Activated T-helper 17 cell treated with anti-CD3 and anti-CD28 coated beads, Interleukin-2, amount 50 U/mL, for 72 hours (primary cell): ENCODE data around the gene SCAMP5. TPM values are rescaled to one million over a fixed set of nuclear protein-coding genes. Genes with fewer than 3 reads are reported as not detected.

Source experiments
- ATAC-seq: fragments of 150-1000 bp; cut with Tn5 transposase; replicated peaks from 2 replicates; pipeline ENCODE4 v1.10.0; 2021; ENCODE audit warnings: mild to moderate bottlenecking, moderate library complexity
- H3K27ac Mint-ChIP-seq: one replicate; pipeline ENCODE4 v1.8.0; 2022; ENCODE audit warnings: mixed read lengths
- H3K27me3 Mint-ChIP-seq: one replicate; pipeline ENCODE4 v1.8.0; 2022; ENCODE audit warnings: mixed read lengths
- H3K36me3 Mint-ChIP-seq: one replicate; pipeline ENCODE4 v1.8.0; 2022; ENCODE audit warnings: low read depth, mild to moderate bottlenecking, mixed read lengths
- H3K4me1 Mint-ChIP-seq: one replicate; pipeline ENCODE4 v1.8.0; 2022; ENCODE audit warnings: mixed read lengths
- H3K4me3 Mint-ChIP-seq: one replicate; pipeline ENCODE4 v1.8.0; 2022; ENCODE audit warnings: mild to moderate bottlenecking, mixed read lengths
- H3K9me3 Mint-ChIP-seq: one replicate; pipeline ENCODE4 v1.8.0; 2022; ENCODE audit warnings: mixed read lengths
- total RNA-seq, 2 donors: library from RNA; stranded (reverse); gene quantifications; one replicate each; pipeline ENCODE4 v1.2.3, GENCODE V29; 2022

Gene SCAMP5
- total RNA-seq, 2 donors from 2014 or later = 5.1 to 5.3 TPM

GRCh38 chr15:74960995-74961588, 34.3 kb upstream of the SCAMP5 start:
- peak; percentile 72 for ATAC-seq
- H3K27me3 Mint-ChIP-seq = peaks cover 15% of the 10 kb centered on the region
- peak overlapping the region; percentile 80 for H3K27ac Mint-ChIP-seq
- H3K36me3 Mint-ChIP-seq = no peaks in the 10 kb centered on the region
- no peaks in the 10 kb centered on the region for H3K9me3 Mint-ChIP-seq
- H3K4me3 Mint-ChIP-seq = peak overlapping the region; percentile 58
- H3K4me1 Mint-ChIP-seq = peaks cover 9% of the 10 kb centered on the region

DNA sequence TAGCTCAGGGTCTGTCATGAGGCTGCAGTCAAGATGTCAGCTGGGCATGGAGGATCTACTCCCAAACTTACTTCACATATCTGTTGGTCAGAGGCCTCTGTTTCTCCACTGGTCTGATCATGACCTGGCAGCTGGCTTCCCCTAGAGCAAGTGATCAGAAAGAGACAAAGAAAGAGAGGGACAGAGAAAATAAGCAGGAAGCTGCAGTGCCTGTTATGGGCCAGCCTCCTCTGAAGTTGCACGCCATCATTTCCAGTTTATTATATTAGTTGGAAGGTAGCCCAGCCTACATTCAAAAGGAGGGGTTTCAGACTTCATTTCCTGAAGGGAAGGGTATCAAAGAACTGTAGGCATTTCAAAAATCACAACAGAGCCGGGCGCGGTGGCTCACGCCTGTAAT, 33.7 kb upstream of the SCAMP5 start:
- Mint-ChIP-seq H3K4me3 (peak overlapping the region; percentile 58), H3K36me3 (no peaks in the 10 kb centered on the region), H3K27me3 (peaks cover 15% of the 10 kb centered on the region), H3K4me1 (peaks cover 9% of the 10 kb centered on the region), H3K27ac (peak overlapping the region; percentile 80), H3K9me3 (no peaks in the 10 kb centered on the region)
- no peak for ATAC-seq

GRCh38 chr15:74962219-74962618, 33.1 kb upstream of the SCAMP5 start:
- H3K4me3 Mint-ChIP-seq = no peak overlapping the region
- peaks cover 15% of the 10 kb centered on the region for H3K27me3 Mint-ChIP-seq
- peaks cover 9% of the 10 kb centered on the region for H3K4me1 Mint-ChIP-seq
- ATAC-seq = no peak
- H3K36me3 Mint-ChIP-seq = no peaks in the 10 kb centered on the region
- no peaks in the 10 kb centered on the region for H3K9me3 Mint-ChIP-seq
- no peak overlapping the region for H3K27ac Mint-ChIP-seq

GRCh38 chr15:74962671-74963070, 32.7 kb upstream of the SCAMP5 start:
- Mint-ChIP-seq H3K4me1 (peaks cover 9% of the 10 kb centered on the region), H3K36me3 (no peaks in the 10 kb centered on the region), H3K4me3 (no peak overlapping the region), H3K27ac (peak overlapping the region; percentile 67), H3K9me3 (no peaks in the 10 kb centered on the region), H3K27me3 (peaks cover 15% of the 10 kb centered on the region)
- no peak for ATAC-seq

GRCh38 chr15:74963213-74963612, 32.1 kb upstream of the SCAMP5 start:
- Mint-ChIP-seq H3K27ac (peak overlapping the region; percentile 67), H3K4me1 (peaks cover 9% of the 10 kb centered on the region), H3K36me3 (no peaks in the 10 kb centered on the region), H3K4me3 (no peak overlapping the region), H3K9me3 (no peaks in the 10 kb centered on the region), H3K27me3 (peaks cover 12% of the 10 kb centered on the region)
- no peak for ATAC-seq

- peak; percentile 15 for ATAC-seq
- no peak overlapping the region for H3K4me3 Mint-ChIP-seq
- no peaks in the 10 kb centered on the region for H3K9me3 Mint-ChIP-seq
- H3K27me3 Mint-ChIP-seq = no peaks in the 10 kb centered on the region
- peaks cover 9% of the 10 kb centered on the region for H3K4me1 Mint-ChIP-seq
- no peaks in the 10 kb centered on the region for H3K36me3 Mint-ChIP-seq
- H3K27ac Mint-ChIP-seq = peak overlapping the region; percentile 11
Observed at GRCh38 chr15:74964794-74965193, 30.6 kb upstream of the SCAMP5 start.

DNA sequence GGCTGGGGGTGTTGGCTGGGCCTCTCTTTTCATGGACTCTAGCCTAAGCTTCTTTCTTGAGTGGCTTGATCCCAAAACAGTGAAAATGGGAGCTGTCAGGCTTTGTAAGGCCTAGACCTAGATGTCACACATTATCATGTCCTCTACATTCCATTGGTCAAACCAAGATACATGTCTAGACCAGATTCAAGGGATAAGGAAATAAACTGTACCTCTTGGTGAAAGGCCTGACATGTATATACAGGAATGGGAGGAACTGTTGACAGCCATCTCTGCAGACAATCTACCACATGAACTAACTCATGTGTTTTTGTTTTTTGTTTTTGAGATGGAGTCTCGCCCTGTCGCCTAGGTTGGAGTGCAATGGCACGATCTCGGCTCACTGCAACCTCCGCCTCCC, 27.7 kb upstream of the SCAMP5 start:
- no peak for ATAC-seq
- peaks cover under 1% of the 10 kb centered on the region for H3K27me3 Mint-ChIP-seq

GRCh38 chr15:74976159-74976558, 19.2 kb upstream of the SCAMP5 start:
- Mint-ChIP-seq H3K27me3 (peaks cover 13% of the 10 kb centered on the region), H3K4me3 (no peak overlapping the region), H3K9me3 (no peaks in the 10 kb centered on the region), H3K27ac (no peak overlapping the region), H3K4me1 (peaks cover 9% of the 10 kb centered on the region), H3K36me3 (no peaks in the 10 kb centered on the region)
- no peak for ATAC-seq

More for the DNA sequence above, 27.7 kb upstream of the SCAMP5 start:
- H3K4me1 Mint-ChIP-seq = no peaks in the 10 kb centered on the region
- H3K9me3 Mint-ChIP-seq = no peaks in the 10 kb centered on the region
- no peaks in the 10 kb centered on the region for H3K36me3 Mint-ChIP-seq
- no peak overlapping the region for H3K4me3 Mint-ChIP-seq
- no peak overlapping the region for H3K27ac Mint-ChIP-seq

DNA sequence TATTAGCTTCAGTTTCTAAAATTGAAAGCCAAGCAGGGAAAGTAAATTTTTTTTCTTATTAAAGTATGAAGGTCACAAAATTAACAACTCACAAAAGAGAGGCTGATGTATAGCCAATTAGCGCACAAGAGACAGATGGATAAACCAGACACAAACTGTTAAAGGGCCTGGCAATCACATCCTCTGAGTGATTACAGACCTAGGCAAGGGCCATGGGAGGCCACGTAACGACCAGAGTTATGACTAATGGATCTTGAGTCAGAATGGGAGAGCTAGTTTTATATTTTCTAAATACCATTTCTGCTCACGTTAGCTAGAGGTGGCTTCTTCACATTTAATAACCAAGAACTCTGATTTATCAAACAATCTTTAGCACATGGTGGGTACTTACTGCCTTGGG, 17.8 kb upstream of the SCAMP5 start:
- H3K27me3 Mint-ChIP-seq = peaks cover 13% of the 10 kb centered on the region
- H3K4me1 Mint-ChIP-seq = peaks cover 9% of the 10 kb centered on the region
- peak overlapping the region; percentile 69 for H3K4me3 Mint-ChIP-seq
- peak overlapping the region; percentile 78 for H3K27ac Mint-ChIP-seq
- H3K9me3 Mint-ChIP-seq = no peaks in the 10 kb centered on the region
- ATAC-seq = peak; percentile 96
- no peaks in the 10 kb centered on the region for H3K36me3 Mint-ChIP-seq

DNA sequence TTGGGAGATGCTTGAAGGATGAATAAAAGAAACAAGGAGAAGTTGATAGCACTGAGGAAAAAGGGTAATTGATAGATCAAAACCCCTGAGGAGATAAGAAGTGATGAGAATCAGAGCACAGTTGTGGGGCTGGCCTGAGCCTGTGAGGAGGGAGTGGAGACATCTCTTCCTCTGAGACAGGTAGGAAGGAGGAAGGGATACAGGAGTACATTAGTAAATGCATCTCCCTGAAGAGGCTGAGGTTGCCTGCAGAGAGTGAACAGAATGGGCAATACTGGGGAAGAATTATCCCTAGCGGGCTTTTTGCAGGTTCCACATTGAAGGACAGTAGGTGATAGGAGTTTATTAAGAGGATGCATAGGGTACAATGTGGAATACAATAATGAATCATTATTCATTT, 17.3 kb upstream of the SCAMP5 start:
- Mint-ChIP-seq H3K9me3 (no peaks in the 10 kb centered on the region), H3K4me1 (peaks cover 9% of the 10 kb centered on the region), H3K36me3 (no peaks in the 10 kb centered on the region), H3K4me3 (peak overlapping the region; percentile 69), H3K27me3 (peaks cover 8% of the 10 kb centered on the region), H3K27ac (peak overlapping the region; percentile 78)
- ATAC-seq = peak; percentile 20

GRCh38 chr15:74978503-74978902, 16.9 kb upstream of the SCAMP5 start:
- Mint-ChIP-seq H3K36me3 (no peaks in the 10 kb centered on the region), H3K4me1 (peaks cover 10% of the 10 kb centered on the region), H3K27ac (no peak overlapping the region), H3K9me3 (no peaks in the 10 kb centered on the region), H3K4me3 (no peak overlapping the region), H3K27me3 (peaks cover 7% of the 10 kb centered on the region)
- ATAC-seq = peak; percentile 87

DNA sequence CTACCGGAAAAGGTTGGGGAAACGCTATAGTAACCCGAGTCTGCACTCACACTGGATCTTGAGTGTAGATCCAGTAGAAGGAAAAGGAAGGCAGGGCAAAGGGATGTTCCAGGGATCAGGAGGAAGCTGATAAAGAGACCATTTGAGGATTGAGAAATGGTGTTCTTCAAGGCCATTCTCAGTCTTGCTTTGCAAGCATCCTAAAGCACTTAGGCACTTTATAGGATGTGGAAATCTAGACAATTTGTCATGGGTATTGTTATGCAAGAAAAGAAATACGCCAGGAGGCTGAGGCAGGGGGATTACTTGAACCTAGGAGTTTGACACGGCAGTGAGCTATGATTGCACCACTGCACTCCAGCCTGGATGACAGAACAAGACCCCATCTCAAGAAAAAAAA, 13.2 kb upstream of the SCAMP5 start:
- H3K27ac Mint-ChIP-seq = no peak overlapping the region
- no peaks in the 10 kb centered on the region for H3K9me3 Mint-ChIP-seq
- H3K27me3 Mint-ChIP-seq = peaks cover 11% of the 10 kb centered on the region
- no peaks in the 10 kb centered on the region for H3K36me3 Mint-ChIP-seq
- peaks cover 18% of the 10 kb centered on the region for H3K4me1 Mint-ChIP-seq
- no peak overlapping the region for H3K4me3 Mint-ChIP-seq
- no peak for ATAC-seq

GRCh38 chr15:74983725-74984231, 11.6 kb upstream of the SCAMP5 start:
- Mint-ChIP-seq H3K27me3 (peaks cover 11% of the 10 kb centered on the region), H3K4me1 (peaks cover 12% of the 10 kb centered on the region), H3K4me3 (peak overlapping the region; percentile 15), H3K9me3 (no peaks in the 10 kb centered on the region), H3K36me3 (no peaks in the 10 kb centered on the region), H3K27ac (peak overlapping the region; percentile 46)
- ATAC-seq = peak; percentile 99

GRCh38 chr15:74988007-74988800, 7.2 kb upstream of the SCAMP5 start:
- peak; percentile 27 for ATAC-seq
- H3K36me3 Mint-ChIP-seq = no peaks in the 10 kb centered on the region
- no peaks in the 10 kb centered on the region for H3K9me3 Mint-ChIP-seq
- H3K4me3 Mint-ChIP-seq = no peak overlapping the region
- no peak overlapping the region for H3K27ac Mint-ChIP-seq
- H3K4me1 Mint-ChIP-seq = peaks cover 17% of the 10 kb centered on the region
- peaks cover 8% of the 10 kb centered on the region for H3K27me3 Mint-ChIP-seq

GRCh38 chr15:74989527-74989926, 5.8 kb upstream of the SCAMP5 start:
- no peak overlapping the region for H3K27ac Mint-ChIP-seq
- ATAC-seq = no peak
- no peaks in the 10 kb centered on the region for H3K9me3 Mint-ChIP-seq
- no peak overlapping the region for H3K4me3 Mint-ChIP-seq
- peaks cover 8% of the 10 kb centered on the region for H3K27me3 Mint-ChIP-seq
- no peaks in the 10 kb centered on the region for H3K36me3 Mint-ChIP-seq
- H3K4me1 Mint-ChIP-seq = peaks cover 9% of the 10 kb centered on the region
